HEK293 (cell line): ENCODE measurements around the gene SLC39A7.

Experiments
- CTCF ChIA-PET: fragments of 350-600 bp; formaldehyde crosslinking; extraction: SDS; loops from one replicate; lab custom pipeline; 2021; ENCODE audit warnings: antibody characterized with exemption; lab: Yijun Ruan, JAX
- POLR2A ChIA-PET: fragments of 300-600 bp; formaldehyde crosslinking; extraction: SDS; loops from one replicate; lab custom pipeline; 2020; ENCODE audit warnings: antibody characterized with exemption, inconsistent platforms; lab: Yijun Ruan, JAX
- H3K27ac ChIP-seq: fragments of 200-500 bp; sonication (Bioruptor generic); 2 replicates; pipeline ENCODE4 v1.5.1; 2014; ENCODE audit warnings: low read depth, low read length, control low read depth, inconsistent platforms; ENCODE audit errors: extremely low read depth
- H3K36me3 ChIP-seq, 2 experiments: fragments of 200-500 bp in 1 of 2; sonication (Bioruptor generic) in 1 of 2; 1 replicate in 1 of 2; 2 replicates in 1 of 2; pipeline ENCODE4 v1.5.1; 2014 to 2017; ENCODE audit warnings: inconsistent platforms in 2 of 2, low read length in 2 of 2; ENCODE audit not compliant: control insufficient read depth in 2 of 2, insufficient read depth in 1 of 2
- H3K4me1 ChIP-seq: fragments of 200-500 bp; sonication (Bioruptor generic); 2 replicates; pipeline ENCODE4 v1.5.1; 2014; ENCODE audit warnings: mild to moderate bottlenecking, low read length, inconsistent platforms; ENCODE audit not compliant: control insufficient read depth, insufficient read depth
- H3K4me3 ChIP-seq: 2 replicates; pipeline ENCODE4 v1.5.1; 2011; ENCODE audit warnings: low read depth, mild to moderate bottlenecking, control low read depth, low read length, moderate library complexity
- H3K9me3 ChIP-seq: fragments of 200-500 bp; sonication (Bioruptor generic); 2 replicates; pipeline ENCODE4 v1.5.1; 2014; ENCODE audit warnings: low read depth, low read length, inconsistent platforms; ENCODE audit not compliant: control insufficient read depth, insufficient read depth
- ELK4 ChIP-seq: IDR thresholded peaks from 2 replicates; pipeline ENCODE4 v1.6.1; 2011; ENCODE audit warnings: mild to moderate bottlenecking, low read depth, low read length, borderline replicate concordance
- KLF1 ChIP-seq: fragments of 450-650 bp; formaldehyde crosslinking; IDR thresholded peaks from 2 replicates; pipeline ENCODE4 v1.5.1; 2016; ENCODE audit warnings: missing biosample characterization, missing genetic modification characterization
- KLF17 ChIP-seq: fragments of 450-650 bp; formaldehyde crosslinking; IDR thresholded peaks from 2 replicates; pipeline ENCODE4 v1.5.1; 2016; ENCODE audit warnings: missing biosample characterization, missing genetic modification characterization
- MEIS1 ChIP-seq: sonication (generic); formaldehyde crosslinking; IDR thresholded peaks from 2 replicates; pipeline ENCODE4 v1.8.1; 2022; ENCODE audit warnings: missing genetic modification reagents, mild to moderate bottlenecking, borderline replicate concordance
- PRDM2 ChIP-seq: fragments of 450-650 bp; formaldehyde crosslinking; IDR thresholded peaks from 2 replicates; pipeline ENCODE4 v1.5.1; 2016; ENCODE audit warnings: missing biosample characterization, missing genetic modification characterization, borderline replicate concordance
- SP3 ChIP-seq: fragments of 450-650 bp; formaldehyde crosslinking; IDR thresholded peaks from 2 replicates; pipeline ENCODE4 v1.5.1; 2016; ENCODE audit warnings: missing biosample characterization, missing genetic modification characterization
- SP7 ChIP-seq: fragments of 450-650 bp; formaldehyde crosslinking; IDR thresholded peaks from 2 replicates; pipeline ENCODE4 v1.5.1; 2016; ENCODE audit warnings: missing biosample characterization, missing genetic modification characterization
- WT1 ChIP-seq: fragments of 450-650 bp; formaldehyde crosslinking; IDR thresholded peaks from 2 replicates; pipeline ENCODE4 v1.5.1; 2016; ENCODE audit warnings: missing biosample characterization, missing genetic modification characterization
- ZBTB17 ChIP-seq: fragments of 450-650 bp; formaldehyde crosslinking; IDR thresholded peaks from 2 replicates; pipeline ENCODE4 v1.5.1; 2016; ENCODE audit warnings: missing biosample characterization, missing genetic modification characterization
- ZBTB48 ChIP-seq: fragments of 450-650 bp; formaldehyde crosslinking; IDR thresholded peaks from 2 replicates; pipeline ENCODE4 v1.5.1; 2016; ENCODE audit warnings: missing biosample characterization, missing genetic modification characterization
- ZEB2 ChIP-seq: fragments of 450-650 bp; formaldehyde crosslinking; IDR thresholded peaks from 2 replicates; pipeline ENCODE4 v1.5.1; 2016; ENCODE audit warnings: missing biosample characterization, missing genetic modification characterization
- ZNF2 ChIP-seq: fragments of 450-650 bp; formaldehyde crosslinking; IDR thresholded peaks from 2 replicates; pipeline ENCODE4 v1.5.1; 2016; ENCODE audit warnings: missing biosample characterization, missing genetic modification characterization
- ZNF324 ChIP-seq: fragments of 450-650 bp; formaldehyde crosslinking; IDR thresholded peaks from 2 replicates; pipeline ENCODE4 v1.5.1; 2016; ENCODE audit warnings: missing biosample characterization, missing genetic modification characterization
- ZNF548 ChIP-seq: fragments of 450-650 bp; formaldehyde crosslinking; IDR thresholded peaks from 2 replicates; pipeline ENCODE4 v1.5.1; 2016; ENCODE audit warnings: missing biosample characterization, missing genetic modification characterization
- ZNF561 ChIP-seq: fragments of 450-650 bp; IDR thresholded peaks from 2 replicates; pipeline ENCODE4 v1.5.1; 2018; ENCODE audit warnings: missing biosample characterization, missing genetic modification characterization, borderline replicate concordance
- ZNF629 ChIP-seq: fragments of 450-650 bp; formaldehyde crosslinking; IDR thresholded peaks from 2 replicates; pipeline ENCODE4 v1.5.1; 2017; ENCODE audit warnings: missing biosample characterization, missing genetic modification characterization
- ZNF654 ChIP-seq: fragments of 450-650 bp; formaldehyde crosslinking; IDR thresholded peaks from 2 replicates; pipeline ENCODE4 v1.5.1; 2016; ENCODE audit warnings: low read depth, missing biosample characterization, missing genetic modification characterization
- ZNF660 ChIP-seq: fragments of 450-650 bp; IDR thresholded peaks from 2 replicates; pipeline ENCODE4 v1.5.1; 2018; ENCODE audit warnings: missing biosample characterization, mild to moderate bottlenecking, missing genetic modification characterization
- ZXDB ChIP-seq: fragments of 450-650 bp; formaldehyde crosslinking; IDR thresholded peaks from 2 replicates; pipeline ENCODE4 v1.5.1; 2016; ENCODE audit warnings: missing biosample characterization, missing genetic modification characterization
- TF ChIP-seq, protein P1 (sequence below): fragments of 450-650 bp; formaldehyde crosslinking; IDR thresholded peaks from 2 replicates; pipeline ENCODE4 v1.5.1; 2016; ENCODE audit warnings: missing biosample characterization, missing genetic modification characterization
- TF ChIP-seq, protein P2 (sequence below): fragments of 450-650 bp; formaldehyde crosslinking; IDR thresholded peaks from 2 replicates; pipeline ENCODE4 v1.5.1; 2016; ENCODE audit warnings: missing biosample characterization, missing genetic modification characterization
- TF ChIP-seq, protein P3 (sequence below): fragments of 450-650 bp; formaldehyde crosslinking; IDR thresholded peaks from 2 replicates; pipeline ENCODE4 v1.5.1; 2016; ENCODE audit warnings: missing biosample characterization, missing genetic modification characterization

Gene SLC39A7

GRCh38 chr6:33197431-33198048 is 3.1 kb upstream of the SLC39A7 start:
- POLR2A ChIA-PET: interaction anchor here (0.8 to 1.4 kb wide), 6 partner anchors 11 to 117 kb away, joined by 3 to 7 read pairs (median 4); partner anchors contain the start of gene RING1
- H3K9me3 ChIP-seq: no peaks in the 10 kb centered on the region
- peaks cover 19% of the 10 kb centered on the region for H3K4me1 ChIP-seq
- no peak overlapping the region for H3K4me3 ChIP-seq
- H3K27ac ChIP-seq: peak overlapping the region; percentile 37; the same call in 1 of the 2 replicates
- peaks cover 16 to 51% of the 10 kb centered on the region in 2 experiments; a peak in 2 of 3 replicates for H3K36me3 ChIP-seq
- CTCF ChIA-PET: interaction anchor here (0.6 to 2.6 kb wide), 43 partner anchors 8 to 213 kb away, joined by 3 to 16 read pairs (median 4); partner anchors contain the start of genes HLA-DOA, RING1, RPS18 and VPS52
- TF ChIP-seq ZBTB48 (tag by site-specific recombination) (peak; percentile 60; the same call in 1 of the 2 replicates), ZBTB17 (peak; percentile 94), WT1 (0 out of 2 replicates have a peak, but pooled peaks have one; percentile 36), ZNF654 (peak; percentile 63), ZNF629 (tag by site-specific recombination) (0 out of 2 replicates have a peak, but pooled peaks have one; percentile 11), ZNF324 (tag by site-specific recombination) (no peak), ZNF2 (peak; percentile 38; the same call in 1 of the 2 replicates), ZNF660 (peak; percentile 73; the same call in 1 of the 2 replicates), PRDM2 (tag by site-specific recombination) (no peak), ELK4 (no peak), MEIS1 (CRISPR knock-in tag) (no peak), ZNF561 (tag by site-specific recombination) (0 out of 2 replicates have a peak, but pooled peaks have one; percentile 41), ZNF548 (no peak), KLF17 (tag by site-specific recombination) (0 out of 2 replicates have a peak, but pooled peaks have one; percentile 51), KLF1 (tag by site-specific recombination) (peak; percentile 67), SP3 (tag by site-specific recombination) (peak; percentile 44), SP7 (tag by site-specific recombination) (0 out of 2 replicates have a peak, but pooled peaks have one; percentile 45), ZXDB (peak; percentile 99), ZEB2 (tag by site-specific recombination) (0 out of 2 replicates have a peak, but pooled peaks have one; percentile 22)
- TF ChIP-seq, protein P1, sequence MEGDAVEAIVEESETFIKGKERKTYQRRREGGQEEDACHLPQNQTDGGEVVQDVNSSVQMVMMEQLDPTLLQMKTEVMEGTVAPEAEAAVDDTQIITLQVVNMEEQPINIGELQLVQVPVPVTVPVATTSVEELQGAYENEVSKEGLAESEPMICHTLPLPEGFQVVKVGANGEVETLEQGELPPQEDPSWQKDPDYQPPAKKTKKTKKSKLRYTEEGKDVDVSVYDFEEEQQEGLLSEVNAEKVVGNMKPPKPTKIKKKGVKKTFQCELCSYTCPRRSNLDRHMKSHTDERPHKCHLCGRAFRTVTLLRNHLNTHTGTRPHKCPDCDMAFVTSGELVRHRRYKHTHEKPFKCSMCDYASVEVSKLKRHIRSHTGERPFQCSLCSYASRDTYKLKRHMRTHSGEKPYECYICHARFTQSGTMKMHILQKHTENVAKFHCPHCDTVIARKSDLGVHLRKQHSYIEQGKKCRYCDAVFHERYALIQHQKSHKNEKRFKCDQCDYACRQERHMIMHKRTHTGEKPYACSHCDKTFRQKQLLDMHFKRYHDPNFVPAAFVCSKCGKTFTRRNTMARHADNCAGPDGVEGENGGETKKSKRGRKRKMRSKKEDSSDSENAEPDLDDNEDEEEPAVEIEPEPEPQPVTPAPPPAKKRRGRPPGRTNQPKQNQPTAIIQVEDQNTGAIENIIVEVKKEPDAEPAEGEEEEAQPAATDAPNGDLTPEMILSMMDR (tag by site-specific recombination): peak; percentile 78
- TF ChIP-seq, protein P2, sequence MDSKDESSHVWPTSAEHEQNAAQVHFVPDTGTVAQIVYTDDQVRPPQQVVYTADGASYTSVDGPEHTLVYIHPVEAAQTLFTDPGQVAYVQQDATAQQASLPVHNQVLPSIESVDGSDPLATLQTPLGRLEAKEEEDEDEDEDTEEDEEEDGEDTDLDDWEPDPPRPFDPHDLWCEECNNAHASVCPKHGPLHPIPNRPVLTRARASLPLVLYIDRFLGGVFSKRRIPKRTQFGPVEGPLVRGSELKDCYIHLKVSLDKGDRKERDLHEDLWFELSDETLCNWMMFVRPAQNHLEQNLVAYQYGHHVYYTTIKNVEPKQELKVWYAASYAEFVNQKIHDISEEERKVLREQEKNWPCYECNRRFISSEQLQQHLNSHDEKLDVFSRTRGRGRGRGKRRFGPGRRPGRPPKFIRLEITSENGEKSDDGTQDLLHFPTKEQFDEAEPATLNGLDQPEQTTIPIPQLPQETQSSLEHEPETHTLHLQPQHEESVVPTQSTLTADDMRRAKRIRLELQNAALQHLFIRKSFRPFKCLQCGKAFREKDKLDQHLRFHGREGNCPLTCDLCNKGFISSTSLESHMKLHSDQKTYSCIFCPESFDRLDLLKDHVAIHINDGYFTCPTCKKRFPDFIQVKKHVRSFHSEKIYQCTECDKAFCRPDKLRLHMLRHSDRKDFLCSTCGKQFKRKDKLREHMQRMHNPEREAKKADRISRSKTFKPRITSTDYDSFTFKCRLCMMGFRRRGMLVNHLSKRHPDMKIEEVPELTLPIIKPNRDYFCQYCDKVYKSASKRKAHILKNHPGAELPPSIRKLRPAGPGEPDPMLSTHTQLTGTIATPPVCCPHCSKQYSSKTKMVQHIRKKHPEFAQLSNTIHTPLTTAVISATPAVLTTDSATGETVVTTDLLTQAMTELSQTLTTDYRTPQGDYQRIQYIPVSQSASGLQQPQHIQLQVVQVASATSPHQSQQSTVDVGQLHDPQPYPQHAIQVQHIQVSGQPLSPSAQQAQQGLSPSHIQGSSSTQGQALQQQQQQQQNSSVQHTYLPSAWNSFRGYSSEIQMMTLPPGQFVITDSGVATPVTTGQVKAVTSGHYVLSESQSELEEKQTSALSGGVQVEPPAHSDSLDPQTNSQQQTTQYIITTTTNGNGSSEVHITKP (tag by site-specific recombination): peak; percentile 65
- TF ChIP-seq, protein P3, sequence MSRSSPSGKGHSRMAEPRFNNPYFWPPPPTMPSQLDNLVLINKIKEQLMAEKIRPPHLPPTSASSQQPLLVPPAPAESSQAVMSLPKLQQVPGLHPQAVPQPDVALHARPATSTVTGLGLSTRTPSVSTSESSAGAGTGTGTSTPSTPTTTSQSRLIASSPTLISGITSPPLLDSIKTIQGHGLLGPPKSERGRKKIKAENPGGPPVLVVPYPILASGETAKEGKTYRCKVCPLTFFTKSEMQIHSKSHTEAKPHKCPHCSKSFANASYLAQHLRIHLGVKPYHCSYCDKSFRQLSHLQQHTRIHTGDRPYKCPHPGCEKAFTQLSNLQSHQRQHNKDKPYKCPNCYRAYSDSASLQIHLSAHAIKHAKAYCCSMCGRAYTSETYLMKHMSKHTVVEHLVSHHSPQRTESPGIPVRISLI: no peak
